ELR (cell line): Measurements from ENCODE around the gene SORBS1.

Experiments used
- DNase-seq: peaks from one replicate; pipeline ENCODE4 v3.0.0-alpha.2; 2015; ENCODE audit warnings: low read depth

The SORBS1 gene

GRCh38 chr10:95561177-95561863, at the start of gene SORBS1:
SORBS1 (minus strand) TSS chr10:95561371; CDS start chr10:95441135, 120,236 bp downstream.
- DNase-seq: peak; percentile 95

DNA sequence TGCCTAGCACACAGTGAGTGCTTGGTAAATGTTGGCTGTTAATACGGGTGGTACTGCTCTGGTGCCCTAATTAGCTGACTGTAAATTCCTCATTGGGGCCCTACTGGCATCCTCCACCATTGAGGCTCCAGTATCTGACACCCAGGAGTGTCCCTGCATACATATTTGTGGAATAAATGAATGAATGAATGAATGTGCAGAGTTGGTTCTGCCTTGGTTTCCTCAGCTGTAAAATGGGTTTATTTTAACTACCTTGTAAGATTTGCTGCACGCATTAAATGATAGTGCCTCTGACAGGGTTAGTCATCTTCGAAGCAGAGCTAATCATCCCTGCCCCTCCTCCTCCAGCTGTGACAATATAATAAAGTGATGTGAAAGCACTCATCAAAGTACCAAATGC, 49.6 kb upstream of the SORBS1 start:
- no peak for DNase-seq

- DNase-seq: no peak
Observed at GRCh38 chr10:95606922-95607321, 45.8 kb upstream of the SORBS1 start.

DNA sequence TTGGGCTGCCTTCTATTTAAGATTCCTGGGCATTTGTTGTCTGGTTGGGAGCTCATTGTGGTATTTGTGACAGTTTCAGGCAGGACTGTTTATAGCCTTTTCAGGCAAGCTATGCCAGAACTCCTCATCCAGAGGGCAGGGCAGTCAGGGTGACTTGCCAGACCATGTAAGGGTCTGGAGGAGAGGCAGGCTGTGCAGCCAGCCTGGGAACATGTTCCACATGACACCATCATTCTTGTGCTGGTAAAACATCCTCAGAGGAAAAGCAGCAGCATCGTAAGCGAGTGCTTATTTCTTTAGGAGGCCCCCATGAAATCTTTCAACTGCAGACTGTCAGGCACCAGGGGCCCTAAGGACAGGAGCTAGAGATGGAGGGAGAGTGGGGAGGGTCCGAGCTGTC, 44.0 kb upstream of the SORBS1 start:
- DNase-seq: no peak

DNA sequence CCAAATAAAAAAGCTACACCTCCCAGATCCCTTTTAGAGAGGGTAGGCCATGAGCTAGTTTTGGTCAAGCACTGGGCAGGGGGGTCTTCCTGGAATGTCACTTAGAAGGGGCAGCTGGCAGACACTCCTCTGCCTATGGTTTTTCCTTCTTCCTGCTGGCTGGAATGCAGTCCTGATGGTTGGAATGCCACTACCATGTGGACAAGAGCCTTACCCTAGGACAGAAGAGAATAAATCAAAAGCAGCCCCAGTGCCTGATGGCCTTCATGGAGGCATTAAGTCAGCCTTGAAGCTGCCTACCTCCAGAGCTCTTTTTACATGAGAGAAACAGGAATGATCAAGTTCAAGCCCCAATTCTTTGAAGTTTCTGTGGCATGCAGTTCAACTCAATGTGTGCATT, 43.5 kb upstream of the SORBS1 start:
- DNase-seq: no peak

- DNase-seq: no peak
Observed at GRCh38 chr10:95602382-95602781, 41.2 kb upstream of the SORBS1 start.

- DNase-seq: peak; percentile 85
Observed at GRCh38 chr10:95601116-95601719, 40.0 kb upstream of the SORBS1 start.

DNA sequence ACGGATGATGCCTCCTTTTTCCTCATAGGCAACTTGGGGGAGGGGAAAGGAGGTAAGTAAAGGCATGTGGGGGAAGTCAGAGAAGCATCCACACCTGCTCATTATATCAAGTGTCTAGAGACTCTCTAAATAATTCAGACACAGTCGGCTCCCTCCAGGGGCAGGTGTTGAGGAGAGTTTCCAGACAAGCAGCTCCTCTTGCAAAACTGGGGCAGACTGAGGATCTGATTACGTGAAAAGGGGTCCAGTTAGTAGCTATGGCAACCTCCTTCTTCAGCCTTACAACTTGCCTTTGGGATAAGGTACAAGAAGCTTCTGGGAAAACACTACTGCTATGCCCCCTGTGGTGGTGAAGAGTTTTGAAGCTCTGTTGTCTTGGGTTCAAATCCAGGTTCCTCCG, 39.0 kb upstream of the SORBS1 start:
- no peak for DNase-seq

GRCh38 chr10:95597788-95598187, 36.6 kb upstream of the SORBS1 start:
- no peak for DNase-seq

- DNase-seq: no peak
Observed at GRCh38 chr10:95588025-95588424, 26.9 kb upstream of the SORBS1 start.

DNA sequence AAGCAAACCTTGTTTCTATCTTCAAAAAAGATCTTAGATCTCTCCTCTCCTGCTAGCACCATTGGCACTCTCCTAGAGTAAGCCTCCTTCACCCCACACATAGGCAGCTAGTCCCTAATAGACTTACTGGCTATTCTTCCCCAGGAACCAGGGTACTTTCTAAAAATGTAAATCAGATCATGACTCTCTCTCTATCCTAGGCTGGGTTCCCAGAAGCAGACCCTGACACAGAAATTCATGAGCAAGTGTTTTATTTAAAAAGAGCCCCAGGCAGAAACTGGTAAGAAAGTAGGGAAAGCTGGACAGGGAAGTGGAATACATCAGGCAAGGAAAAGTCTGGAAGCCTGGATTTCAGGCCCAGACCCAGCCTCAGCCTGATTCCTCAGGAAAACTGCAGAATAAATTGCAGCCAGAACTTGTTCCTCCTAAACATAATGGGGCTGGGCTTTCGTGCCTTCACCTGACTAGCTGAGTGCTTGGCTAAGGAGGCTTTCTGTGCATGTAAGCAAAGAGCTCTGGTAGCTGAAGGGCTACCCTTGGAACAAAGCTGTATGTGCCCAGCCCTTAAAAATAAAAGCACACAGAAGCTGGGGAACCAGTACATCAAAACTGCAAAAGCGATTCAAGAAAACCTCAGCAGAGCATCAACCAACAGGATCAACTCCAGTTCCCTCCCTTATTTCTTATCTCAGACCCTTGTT, 18.8 kb upstream of the SORBS1 start:
- no peak for DNase-seq

- DNase-seq: no peak
Observed at GRCh38 chr10:95579292-95579691, 18.1 kb upstream of the SORBS1 start.

- no peak for DNase-seq
Observed at GRCh38 chr10:95578619-95579018, 17.4 kb upstream of the SORBS1 start.

GRCh38 chr10:95574649-95575365, 13.6 kb upstream of the SORBS1 start:
- no peak for DNase-seq

DNA sequence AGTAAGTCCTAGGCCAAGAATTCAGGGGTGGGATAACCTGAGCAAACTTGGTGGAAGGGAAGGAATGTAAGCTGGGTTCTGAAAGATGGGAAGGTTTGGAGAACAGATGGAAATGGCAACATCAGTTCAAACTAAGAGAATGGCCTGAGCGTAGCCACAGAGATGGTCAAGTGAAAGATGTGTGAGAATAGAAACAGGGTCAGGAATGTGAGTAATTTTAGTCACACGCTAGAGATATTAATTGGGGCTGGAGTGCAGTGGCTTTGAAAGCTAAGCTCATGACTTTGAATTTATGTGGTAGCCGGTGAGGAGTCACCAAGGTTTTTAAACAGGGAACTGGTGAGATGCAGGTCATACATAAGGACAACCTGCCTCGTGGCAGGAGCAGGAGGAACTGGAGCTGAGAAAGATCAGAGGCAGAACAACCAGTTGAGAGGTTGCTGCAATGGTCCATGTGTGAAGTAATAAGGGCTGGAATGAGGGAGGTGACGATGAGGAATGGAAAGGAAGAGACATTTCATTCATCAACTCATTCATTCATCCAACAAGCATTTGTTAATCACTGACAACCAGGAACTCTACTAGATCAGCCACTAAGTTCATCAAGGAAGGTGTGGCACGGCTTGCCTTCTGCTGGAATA, 12.9 kb upstream of the SORBS1 start:
- no peak for DNase-seq

DNA sequence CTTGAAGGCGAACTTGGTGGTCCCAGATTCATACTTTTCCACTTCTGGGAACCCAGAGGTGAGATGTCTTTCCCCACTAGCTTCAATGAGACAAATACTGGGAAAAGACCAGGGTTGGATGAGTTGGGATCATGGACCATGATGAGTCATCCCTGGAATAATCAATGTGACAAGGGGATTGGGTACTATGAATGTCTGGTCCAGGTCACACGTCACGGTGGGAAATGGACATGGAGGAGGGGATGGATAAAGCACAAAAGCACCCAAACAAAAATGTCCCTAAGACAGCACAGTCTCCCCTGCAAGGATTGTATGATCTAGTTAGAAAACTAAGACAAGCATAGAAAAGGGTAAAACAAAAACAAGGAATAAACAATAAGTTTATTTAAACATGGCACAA, 12.4 kb upstream of the SORBS1 start:
- DNase-seq: no peak

- DNase-seq: no peak
Observed at GRCh38 chr10:95572131-95572820, 11.1 kb upstream of the SORBS1 start.

DNA sequence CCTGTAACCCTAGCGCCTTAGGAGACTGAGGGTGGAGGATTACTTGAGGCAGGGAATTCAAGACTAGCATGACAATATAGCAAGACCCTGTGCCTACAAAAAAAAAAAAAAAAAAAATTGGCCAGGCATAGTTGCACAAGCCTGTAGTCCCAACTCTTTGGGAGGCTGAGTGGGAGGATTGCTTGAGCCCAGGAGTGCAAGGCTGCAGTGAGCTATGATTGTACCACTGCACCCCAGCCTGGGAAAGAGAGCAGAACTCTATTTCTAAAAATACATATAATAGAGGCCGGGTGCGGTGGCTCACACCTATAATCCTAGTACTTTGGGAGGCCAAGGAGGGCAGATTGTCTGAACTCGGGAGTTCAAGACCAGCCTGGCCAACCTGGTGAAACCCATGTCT, 10.2 kb upstream of the SORBS1 start:
- no peak for DNase-seq

DNA sequence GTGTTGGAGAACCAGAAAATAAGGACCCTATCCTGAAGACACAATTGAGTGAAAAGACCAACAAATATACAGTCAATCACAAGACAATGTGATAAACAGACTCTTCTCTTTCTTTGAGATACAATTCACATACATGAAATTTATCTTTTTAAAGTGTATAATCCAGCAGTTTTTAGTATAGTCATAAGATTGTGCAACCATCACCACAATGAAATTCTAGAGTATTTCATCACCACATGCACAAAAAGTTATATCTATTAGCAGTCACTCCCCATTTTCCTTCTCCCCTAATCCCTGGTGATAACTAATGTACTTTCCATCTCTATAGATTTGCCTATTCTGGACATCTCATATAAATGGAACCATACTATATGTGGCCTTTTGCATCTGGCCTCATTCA, 8.2 kb upstream of the SORBS1 start:
- DNase-seq: no peak

DNA sequence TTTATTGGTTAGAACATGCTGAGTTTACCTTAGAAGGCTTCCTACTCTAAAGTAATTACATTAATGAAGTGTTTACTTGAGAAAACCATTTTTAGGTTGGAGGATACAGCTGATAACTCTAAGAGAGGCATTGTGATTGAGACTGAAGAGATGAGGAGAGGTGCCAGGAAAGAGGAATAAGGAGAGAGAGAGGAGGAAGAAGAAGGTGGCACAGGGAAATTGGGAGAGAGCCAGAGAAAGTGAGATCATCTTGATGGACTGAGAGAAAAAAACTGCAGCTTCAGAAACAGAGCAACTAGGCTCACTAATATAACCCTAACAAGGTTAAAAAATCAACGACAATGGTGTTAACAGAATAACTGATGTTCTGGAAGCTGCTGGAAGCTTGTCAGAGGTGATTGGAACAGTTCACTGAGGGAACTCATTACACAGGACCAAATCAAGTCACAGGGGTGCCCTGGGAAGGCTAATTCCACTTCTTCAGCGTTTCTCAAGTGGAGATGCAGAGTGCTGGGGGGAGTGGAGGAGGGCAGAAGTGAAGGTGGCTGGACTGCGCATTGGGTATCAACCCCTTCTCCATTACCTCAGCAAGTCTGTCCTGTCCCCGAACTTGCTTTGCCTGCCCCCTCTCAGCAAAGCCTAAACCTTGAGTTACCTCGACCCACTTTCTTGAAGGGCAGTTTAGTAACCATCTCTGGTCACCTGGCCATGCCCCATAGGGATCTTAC, 6.9 kb upstream of the SORBS1 start:
- no peak for DNase-seq

DNA sequence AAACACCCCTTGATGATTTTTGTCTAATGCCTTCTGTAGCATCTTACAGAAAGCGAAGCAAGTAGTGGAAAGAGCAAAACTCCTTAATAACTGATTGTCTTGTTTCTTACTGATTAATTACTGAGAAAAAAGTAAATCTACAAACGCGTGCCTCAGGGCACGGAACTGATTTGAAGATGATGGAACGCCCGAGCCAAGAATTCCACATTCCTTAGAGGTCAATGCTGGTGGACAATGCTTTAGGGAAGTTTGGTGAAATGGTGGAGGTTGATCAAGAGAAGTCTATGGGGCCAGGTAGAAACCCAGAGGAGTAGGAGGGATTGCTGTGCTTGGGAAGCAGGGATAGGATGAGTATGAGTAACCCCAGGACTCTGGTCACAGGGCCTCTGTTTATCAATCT, 5.0 kb upstream of the SORBS1 start:
- no peak for DNase-seq
